K562 (cell line): Measurements from ENCODE around the gene S100A6. TPM values are rescaled to one million over a fixed set of nuclear protein-coding genes. Genes with fewer than 3 reads are reported as not detected.

Experiments
- CTCF ChIP-seq, 3 experiments: IDR thresholded peaks in 2 of 3; conservative IDR thresholded peaks in 1 of 3; 2 replicates each; pipeline ENCODE4 v1.5.1; 2011 to 2012; ENCODE audit warnings: low read length in 3 of 3, mild to moderate bottlenecking in 3 of 3, control low read depth in 2 of 3, improper control_type of control experiment in 1 of 3, inconsistent platforms in 1 of 3, low read depth in 1 of 3, mixed read lengths in 1 of 3, moderate library complexity in 1 of 3; ENCODE audit not compliant: insufficient read depth in 2 of 3
- FOXA3 ChIP-seq, 2 experiments: fragments of 450-650 bp in 1 of 2; sonication (generic) in 1 of 2; formaldehyde crosslinking; IDR thresholded peaks in 1 of 2; conservative IDR thresholded peaks in 1 of 2; 2 replicates each; pipeline versions ENCODE4 v1.4.0 to v1.8.0; 2020 to 2022; ENCODE audit warnings: mild to moderate bottlenecking in 2 of 2, missing genetic modification reagents in 1 of 2
- HLTF ChIP-seq: fragments of 450-650 bp; IDR thresholded peaks from 2 replicates; pipeline ENCODE4 v1.6.1; 2016
- MED1 ChIP-seq: sonication (generic); formaldehyde crosslinking; IDR thresholded peaks from 2 replicates; pipeline ENCODE4 v1.8.1; 2023; ENCODE audit warnings: missing genetic modification reagents, borderline replicate concordance
- NCOR1 ChIP-seq: fragments of 450-650 bp; IDR thresholded peaks from 2 replicates; pipeline ENCODE4 v1.6.1; 2016; ENCODE audit warnings: mild to moderate bottlenecking, moderate library complexity
- PRPF4 ChIP-seq: fragments of 200-400 bp; formaldehyde crosslinking; IDR thresholded peaks from one replicate; pipeline ENCODE4 v1.6.1; 2017; ENCODE audit warnings: low read length, low read depth, mild to moderate bottlenecking; ENCODE audit not compliant: insufficient read depth, poor library complexity, severe bottlenecking
- PURB ChIP-seq: sonication (generic); formaldehyde crosslinking; IDR thresholded peaks from 2 replicates; pipeline ENCODE4 v1.9.0; 2021; ENCODE audit warnings: low read depth, mild to moderate bottlenecking, missing genetic modification reagents
- SREBF2 ChIP-seq: sonication (generic); formaldehyde crosslinking; IDR thresholded peaks from 2 replicates; pipeline ENCODE4 v1.4.0; 2020; ENCODE audit warnings: mild to moderate bottlenecking, missing genetic modification reagents
- TRIM24 ChIP-seq, 2 experiments: fragments of 450-650 bp; IDR thresholded peaks; 2 replicates each; pipeline ENCODE4 v1.6.1; 2016
- ZNF280B ChIP-seq: fragments of 250-450 bp; sonication (Bioruptor Pico); IDR thresholded peaks from 2 replicates; pipeline ENCODE4 v1.5.1; 2021; ENCODE audit warnings: mild to moderate bottlenecking
- ZNF584 ChIP-seq: fragments of 200-800 bp; sonication (Bioruptor generic); IDR thresholded peaks from 2 replicates; pipeline ENCODE4 v1.6.1; 2016; ENCODE audit warnings: low read depth, mild to moderate bottlenecking, missing genetic modification characterization, missing compliant biosample characterization
- polyA plus RNA-seq, 8 experiments: library from polyadenylated mRNA; depleted of rRNA in 4 of 8; stranded (reverse) in 5 of 8; unstranded in 3 of 8; fragments of >200 nt; fragmentation: Nextera tagmentation in 2 of 8; fragmentation: Illumina TruSeq in 1 of 8; extraction: Ambion mirVana in 2 of 8; extraction: Trizol in 1 of 8; gene quantifications; 2 replicates each; pipeline versions ENCODE4 v1.2.1 to v1.2.3, GENCODE V29; 2011 to 2014; ENCODE audit warnings: inconsistent platforms in 1 of 8, missing spikeins in 1 of 8
- total RNA-seq, 7 experiments: library from RNA; depleted of rRNA in 6 of 7; stranded (reverse); fragments of >200 nt in 6 of 7; fragmentation: Illumina TruSeq in 2 of 7; extraction: Trizol in 2 of 7; gene quantifications; 2 replicates each; pipeline versions ENCODE4 v1.2.1 to v1.2.3, GENCODE V29; 2011 to 2021; ENCODE audit warnings: low replicate concordance in 1 of 7
- TF ChIP-seq, protein P1 (sequence below): sonication (generic); formaldehyde crosslinking; IDR thresholded peaks from 2 replicates; pipeline ENCODE4 v1.8.0; 2022; ENCODE audit warnings: missing genetic modification reagents, mild to moderate bottlenecking, moderate library complexity, borderline replicate concordance

The S100A6 gene
- total and polyA plus RNA-seq, 9 of the 15 experiments (the other 6 are each of a cell fraction or from before 2014, with no cell fraction given), result 9.8 to 66.5 (median 23.2) TPM

DNA sequence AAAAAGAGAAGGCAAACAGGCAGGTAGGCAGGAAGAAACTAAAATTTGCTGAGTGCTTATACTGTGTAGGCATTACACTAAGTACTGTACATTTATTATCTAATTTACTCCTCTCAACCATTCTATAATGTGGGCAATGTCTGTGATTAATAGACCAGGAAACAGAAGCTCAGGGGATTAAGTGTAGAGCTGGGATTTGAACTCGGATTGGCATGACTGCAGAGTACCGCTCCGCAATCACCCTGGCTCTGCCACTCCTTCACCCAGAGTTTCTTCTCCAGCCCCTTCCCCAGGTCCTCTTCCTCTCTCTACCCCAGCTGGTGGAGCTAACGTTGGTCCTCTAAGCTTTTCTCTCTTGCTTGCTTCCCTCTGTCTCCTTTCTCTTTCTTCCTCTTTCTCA, 41.3 kb upstream of the S100A6 start (continued):
- TF ChIP-seq PRPF4, result no peak
- TF ChIP-seq PURB (CRISPR knock-in tag), result no peak
- TF ChIP-seq SREBF2 (CRISPR knock-in tag), result no peak
- no peak for TF ChIP-seq CTCF (IDR thresholded peaks at IDR 0.05 in 2 of 3, conservative IDR thresholded peaks at IDR 0.05 in 1 of 3; ENCODE audit: insufficient read depth in 2 of 3, low read depth in 1 of 3, low read length in 3 of 3)
- no peak for TF ChIP-seq ZNF584 (CRISPR knock-in tag)
- TF ChIP-seq HLTF, result no peak
- no peak for TF ChIP-seq FOXA3 (CRISPR knock-in tag; conservative IDR thresholded peaks at IDR 0.05 in 1 of 2, IDR thresholded peaks at IDR 0.05 in 1 of 2)
- TF ChIP-seq, protein P1, sequence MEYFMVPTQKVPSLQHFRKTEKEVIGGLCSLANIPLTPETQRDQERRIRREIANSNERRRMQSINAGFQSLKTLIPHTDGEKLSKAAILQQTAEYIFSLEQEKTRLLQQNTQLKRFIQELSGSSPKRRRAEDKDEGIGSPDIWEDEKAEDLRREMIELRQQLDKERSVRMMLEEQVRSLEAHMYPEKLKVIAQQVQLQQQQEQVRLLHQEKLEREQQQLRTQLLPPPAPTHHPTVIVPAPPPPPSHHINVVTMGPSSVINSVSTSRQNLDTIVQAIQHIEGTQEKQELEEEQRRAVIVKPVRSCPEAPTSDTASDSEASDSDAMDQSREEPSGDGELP (CRISPR knock-in tag), result no peak
- no peak for TF ChIP-seq NCOR1
- TF ChIP-seq ZNF280B, result no peak
- no peak for TF ChIP-seq MED1
- TF ChIP-seq TRIM24 (IDR thresholded peaks at IDR 0.05), result no peak
- TF ChIP-seq, all 486 proteins: peak for 0
